Natural killer cell (primary cell): ENCODE results near the gene RAB40A. TPM values are rescaled to one million over a fixed set of nuclear protein-coding genes. Genes with fewer than 3 reads are reported as not detected.
"Not testable (repeated sequence)": the region's sequence is repeated elsewhere in the genome, so short reads cannot be mapped to it uniquely, and the experiment has no call there.

ENCODE experiments used
- ATAC-seq, 3 donors: fragments of 150-1000 bp in 2 of 3; fragments of 200-7000 bp in 1 of 3; cut with Tn5 transposase; 1 replicate in 1 of 3; 2 replicates in 2 of 3; pipeline ENCODE4 v1.10.0; 2021; ENCODE audit warnings: mild to moderate bottlenecking in 2 of 3, moderate library complexity in 2 of 3
- DNase-seq, 2 donors: peaks; one replicate each; pipeline versions ENCODE4 v3.0.0 to v3.0.0-alpha.2; 2013 to 2021; ENCODE audit warnings: mixed read lengths in 1 of 2
- H3K27ac ChIP-seq: one replicate; pipeline ENCODE4 v1.5.1; 2013; ENCODE audit warnings: mild to moderate bottlenecking, low read length
- H3K27me3 ChIP-seq: one replicate; pipeline ENCODE4 v1.6.1; 2013; ENCODE audit warnings: low read length; ENCODE audit not compliant: control insufficient read depth, insufficient read depth
- H3K36me3 ChIP-seq: one replicate; pipeline ENCODE4 v1.6.1; 2013; ENCODE audit warnings: low read length; ENCODE audit not compliant: control insufficient read depth, insufficient read depth
- H3K4me1 ChIP-seq: one replicate; pipeline ENCODE4 v1.6.1; 2013; ENCODE audit warnings: low read length; ENCODE audit not compliant: control insufficient read depth, insufficient read depth
- H3K4me3 ChIP-seq: one replicate; pipeline ENCODE4 v1.5.1; 2013; ENCODE audit warnings: low read length
- H3K9me3 ChIP-seq: one replicate; pipeline ENCODE4 v1.6.1; 2013; ENCODE audit warnings: low read length; ENCODE audit not compliant: control insufficient read depth, insufficient read depth
- H3K27ac Mint-ChIP-seq, 2 donors: one replicate each; pipeline ENCODE4 v1.8.0; 2022; ENCODE audit warnings: mild to moderate bottlenecking in 2 of 2, mixed read lengths in 2 of 2, moderate library complexity in 1 of 2
- H3K27me3 Mint-ChIP-seq, 2 donors: one replicate each; pipeline ENCODE4 v1.8.0; 2022; ENCODE audit warnings: low read depth in 2 of 2, mixed read lengths in 2 of 2
- H3K36me3 Mint-ChIP-seq: one replicate; pipeline ENCODE4 v1.8.0; 2022; ENCODE audit warnings: mixed read lengths
- H3K4me1 Mint-ChIP-seq, 2 donors: one replicate each; pipeline ENCODE4 v1.8.0; 2022; ENCODE audit warnings: mixed read lengths in 2 of 2
- H3K4me3 Mint-ChIP-seq: one replicate; pipeline ENCODE4 v1.8.0; 2022; ENCODE audit warnings: mild to moderate bottlenecking, moderate library complexity, mixed read lengths
- H3K9me3 Mint-ChIP-seq, 2 donors: one replicate each; pipeline ENCODE4 v1.8.0; 2022; ENCODE audit warnings: mixed read lengths in 2 of 2
- WGBS: methylation state at CpG from one replicate; pipeline ENCODE4 v1.1.7; 2013; ENCODE audit warnings: missing lambda C conversion rate; ENCODE audit not compliant: insufficient coverage; 5-methylcytosine and 5-hydroxymethylcytosine counted together
- intact Hi-C: fragments of 100-400 bp; cut with micrococcal nuclease; formaldehyde crosslinking; loops from one replicate; pipeline ENCODE4 v1.14.2; 2022
- total RNA-seq, 4 donors: library from RNA; stranded (reverse); fragments of 120-200 nt in 1 of 4; gene quantifications; one replicate each; pipeline versions ENCODE4 v1.2.3 to v1.2.4, GENCODE V29; 2013 to 2022
- TF ChIP-seq, protein P1 (sequence below): fragments of 200-600 bp; IDR thresholded peaks from one replicate; pipeline ENCODE4 v1.8.0; 2022; ENCODE audit warnings: antibody characterized with exemption

Gene RAB40A
- total RNA-seq, 3 donors from 2014 or later (not counting 1 experiment from before 2014, with no cell fraction given) = not detected

DNA sequence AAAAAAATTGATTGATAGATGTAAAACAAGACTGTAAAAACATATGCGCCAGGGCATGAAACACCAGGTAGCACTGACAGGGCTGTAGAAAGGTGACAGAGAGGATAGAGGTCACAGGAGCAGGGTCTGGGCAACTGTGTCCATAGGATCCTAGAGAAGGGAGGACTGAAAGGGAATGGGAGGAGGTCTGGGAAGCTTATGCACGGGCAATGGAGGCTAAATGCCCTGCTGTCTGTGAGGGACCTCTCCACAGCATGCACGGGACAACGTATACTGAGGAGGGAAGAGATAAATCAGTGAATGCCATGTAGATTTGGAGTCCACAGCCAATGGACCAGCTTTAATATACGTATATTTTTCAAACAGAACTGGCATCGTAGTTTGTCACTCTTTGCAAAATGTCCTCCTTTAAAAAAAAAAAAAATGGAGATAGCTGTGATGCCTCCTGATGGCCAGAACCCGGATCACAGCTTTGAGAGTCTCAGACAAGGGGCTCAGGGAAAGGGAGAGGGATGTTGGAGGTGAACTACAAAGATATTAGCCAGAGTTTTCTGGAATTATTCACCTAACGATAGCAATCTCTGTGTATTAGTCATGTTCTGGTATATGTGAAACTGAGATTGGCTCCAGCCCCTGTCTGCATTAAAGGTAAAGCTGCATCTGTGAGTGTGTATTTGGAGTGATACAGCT is 16.0 kb downstream of the RAB40A start:
- peaks cover 0 to 20% of the 10 kb centered on the region in 2 donors for H3K27me3 Mint-ChIP-seq
- intact Hi-C loops = no loop called here
- no peak for ATAC-seq
- Histone ChIP-seq H3K36me3 (no peaks in the 10 kb centered on the region), H3K4me3 (no peak overlapping the region), H3K4me1 (no peaks in the 10 kb centered on the region), H3K27me3 (no peaks in the 10 kb centered on the region), H3K9me3 (no peaks in the 10 kb centered on the region), H3K27ac (no peak overlapping the region)
- no peak overlapping the region for H3K4me3 Mint-ChIP-seq
- no peak overlapping the region for H3K27ac Mint-ChIP-seq
- no peaks in the 10 kb centered on the region for H3K4me1 Mint-ChIP-seq
- 89% methylated on average over 8 of the region's 8 CpGs for WGBS
- no peak for DNase-seq
- no peaks in the 10 kb centered on the region for H3K36me3 Mint-ChIP-seq
- no peaks in the 10 kb centered on the region for H3K9me3 Mint-ChIP-seq
- TF ChIP-seq, protein P1, sequence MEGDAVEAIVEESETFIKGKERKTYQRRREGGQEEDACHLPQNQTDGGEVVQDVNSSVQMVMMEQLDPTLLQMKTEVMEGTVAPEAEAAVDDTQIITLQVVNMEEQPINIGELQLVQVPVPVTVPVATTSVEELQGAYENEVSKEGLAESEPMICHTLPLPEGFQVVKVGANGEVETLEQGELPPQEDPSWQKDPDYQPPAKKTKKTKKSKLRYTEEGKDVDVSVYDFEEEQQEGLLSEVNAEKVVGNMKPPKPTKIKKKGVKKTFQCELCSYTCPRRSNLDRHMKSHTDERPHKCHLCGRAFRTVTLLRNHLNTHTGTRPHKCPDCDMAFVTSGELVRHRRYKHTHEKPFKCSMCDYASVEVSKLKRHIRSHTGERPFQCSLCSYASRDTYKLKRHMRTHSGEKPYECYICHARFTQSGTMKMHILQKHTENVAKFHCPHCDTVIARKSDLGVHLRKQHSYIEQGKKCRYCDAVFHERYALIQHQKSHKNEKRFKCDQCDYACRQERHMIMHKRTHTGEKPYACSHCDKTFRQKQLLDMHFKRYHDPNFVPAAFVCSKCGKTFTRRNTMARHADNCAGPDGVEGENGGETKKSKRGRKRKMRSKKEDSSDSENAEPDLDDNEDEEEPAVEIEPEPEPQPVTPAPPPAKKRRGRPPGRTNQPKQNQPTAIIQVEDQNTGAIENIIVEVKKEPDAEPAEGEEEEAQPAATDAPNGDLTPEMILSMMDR = no peak

DNA sequence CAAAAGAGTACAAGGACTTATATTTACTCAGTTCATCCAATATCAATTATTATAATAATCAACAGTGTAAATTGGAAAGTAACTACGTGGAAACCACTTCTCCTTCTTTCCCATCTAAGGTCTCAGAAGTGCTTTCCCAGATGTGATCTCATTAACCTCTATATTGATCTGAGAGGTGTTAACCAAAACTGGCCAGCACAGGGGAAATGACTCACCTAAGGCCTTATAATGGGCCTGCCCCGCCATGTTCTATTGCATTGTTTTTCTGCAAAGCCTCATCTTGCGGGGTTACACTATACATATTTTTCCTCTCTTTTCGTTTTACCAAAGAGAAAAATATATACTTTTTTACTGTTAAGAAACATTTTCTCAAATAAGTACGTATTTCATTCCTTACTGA is 20.5 kb downstream of the RAB40A start:
- TF ChIP-seq, protein P1 = no peak
- Histone ChIP-seq H3K4me3 (no peak overlapping the region), H3K27ac (no peak overlapping the region), H3K36me3 (no peaks in the 10 kb centered on the region), H3K4me1 (no peaks in the 10 kb centered on the region), H3K9me3 (no peaks in the 10 kb centered on the region), H3K27me3 (no peaks in the 10 kb centered on the region)
- no peak for DNase-seq
- no peak overlapping the region for H3K27ac Mint-ChIP-seq
- 50% methylated on average over 1 of the region's 5 CpGs for WGBS
- H3K36me3 Mint-ChIP-seq = no peaks in the 10 kb centered on the region
- H3K4me3 Mint-ChIP-seq = no peak overlapping the region
- intact Hi-C loops = no loop called here
- peaks cover 0 to 29% of the 10 kb centered on the region in 2 donors for H3K27me3 Mint-ChIP-seq
- no peak for ATAC-seq
- H3K4me1 Mint-ChIP-seq = no peaks in the 10 kb centered on the region
- no peaks in the 10 kb centered on the region for H3K9me3 Mint-ChIP-seq

DNA sequence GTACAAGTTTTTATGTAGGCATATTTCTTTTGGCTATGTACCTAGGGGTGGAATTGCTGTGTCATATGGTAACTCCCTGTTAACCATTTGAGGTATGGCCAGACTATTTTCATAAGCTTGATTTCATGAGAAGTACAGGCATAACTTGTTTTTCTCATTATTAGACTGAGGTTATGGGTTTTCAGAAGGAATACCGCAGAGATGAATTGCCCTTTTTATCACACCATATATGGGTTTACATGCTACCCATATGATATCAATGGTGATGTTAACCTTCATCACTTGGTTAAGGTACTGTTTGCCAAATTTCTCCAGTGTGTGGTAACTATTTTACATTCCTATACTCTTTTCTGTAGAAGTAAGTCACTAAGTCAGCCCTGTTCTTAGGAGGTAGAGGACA is 23.5 kb downstream of the RAB40A start:
- H3K27me3 Mint-ChIP-seq = peaks cover 3 to 12% of the 10 kb centered on the region in 2 donors
- Histone ChIP-seq H3K4me3 (no peak overlapping the region), H3K9me3 (no peaks in the 10 kb centered on the region), H3K27me3 (no peaks in the 10 kb centered on the region), H3K36me3 (no peaks in the 10 kb centered on the region), H3K27ac (no peak overlapping the region), H3K4me1 (no peaks in the 10 kb centered on the region)
- H3K36me3 Mint-ChIP-seq = no peaks in the 10 kb centered on the region
- H3K27ac Mint-ChIP-seq = no peak overlapping the region
- WGBS = no CpG with 5 or more reads among the region's 1 CpG
- TF ChIP-seq, protein P1 = no peak
- ATAC-seq (no peak), DNase-seq (no peak)
- H3K4me3 Mint-ChIP-seq = no peak overlapping the region
- intact Hi-C loops = no loop called here
- no peaks in the 10 kb centered on the region for H3K9me3 Mint-ChIP-seq
- no peaks in the 10 kb centered on the region for H3K4me1 Mint-ChIP-seq

DNA sequence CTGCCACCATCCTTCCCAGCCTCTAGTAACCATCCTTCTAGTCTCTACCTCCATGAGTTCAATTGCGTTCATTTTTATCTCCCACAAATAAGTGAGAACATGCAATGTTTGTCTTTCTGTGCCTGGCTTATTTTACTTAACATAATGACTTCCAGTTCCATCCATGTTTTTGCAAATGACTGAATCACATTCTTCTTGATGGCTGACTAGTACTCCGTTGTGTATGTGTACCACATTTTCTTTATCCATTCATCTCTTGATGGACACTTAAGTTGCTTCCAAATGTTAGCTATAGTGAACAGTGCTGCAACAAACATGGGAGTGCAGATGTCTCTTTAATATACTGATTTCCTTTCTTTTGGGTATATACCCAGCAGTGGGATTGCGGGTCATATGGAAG is 25.7 kb downstream of the RAB40A start:
- H3K27me3 ChIP-seq, H3K27ac ChIP-seq, H3K36me3 ChIP-seq, H3K4me3 ChIP-seq, ATAC-seq, H3K4me3 Mint-ChIP-seq, H3K4me1 ChIP-seq, H3K4me1 Mint-ChIP-seq, H3K36me3 Mint-ChIP-seq, H3K9me3 Mint-ChIP-seq, H3K9me3 ChIP-seq, DNase-seq, H3K27ac Mint-ChIP-seq, intact Hi-C loops: not testable (repeated sequence)
- WGBS = 86% methylated on average over 2 of the region's 3 CpGs
- H3K27me3 Mint-ChIP-seq = peaks cover 3 to 12% of the 10 kb centered on the region in 2 donors

DNA sequence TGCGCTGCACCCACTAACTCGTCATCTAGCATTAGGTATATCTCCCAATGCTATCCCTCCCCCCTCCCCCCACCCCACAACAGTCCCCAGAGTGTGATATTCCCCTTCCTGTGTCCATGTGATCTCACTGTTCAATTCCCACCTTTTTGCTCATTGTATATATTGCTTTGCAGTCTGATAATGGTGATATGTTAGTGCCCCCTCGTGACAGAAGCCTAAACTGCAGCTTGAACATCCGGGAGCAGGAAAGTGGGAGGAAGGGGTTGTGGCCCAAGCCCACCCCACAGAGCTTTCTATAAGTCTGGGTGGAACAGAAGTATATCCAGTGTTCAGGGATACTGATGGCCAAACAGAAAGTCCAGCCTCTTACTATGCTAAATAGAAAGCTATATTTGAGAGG is 29.6 kb downstream of the RAB40A start:
- H3K4me1 Mint-ChIP-seq, H3K9me3 Mint-ChIP-seq, H3K27ac Mint-ChIP-seq, intact Hi-C loops, H3K27me3 ChIP-seq, H3K36me3 Mint-ChIP-seq, H3K36me3 ChIP-seq, H3K27ac ChIP-seq, H3K4me3 ChIP-seq, H3K9me3 ChIP-seq, H3K27me3 Mint-ChIP-seq, H3K4me1 ChIP-seq, H3K4me3 Mint-ChIP-seq: not testable (repeated sequence)
- peak in 1 of 2 donors; percentile 64 for DNase-seq
- peak in 1 of 3 donors; percentile 47 for ATAC-seq
- no CpG with 5 or more reads among the region's 4 CpGs for WGBS
